Fibroblast of skin of right biceps (primary cell): ENCODE data around the gene HRC.
A peak's percentile ranks its signal among the peaks of the same experiment; 100 is the strongest.

Experiments
- DNase-seq: peaks from one replicate; pipeline ENCODE4 v3.0.0-alpha.2; 2013

The HRC gene

GRCh38 chr19:49111218-49111998 is 43.8 kb downstream of the HRC start:
- no peak for DNase-seq

- DNase-seq: peak; percentile 58
These were observed 44.6 kb downstream of the HRC start for GRCh38 chr19:49110567-49110966.

GRCh38 chr19:49109569-49110233 is 45.5 kb downstream of the HRC start:
- no peak for DNase-seq

GRCh38 chr19:49109051-49109450 is 46.1 kb downstream of the HRC start:
- no peak for DNase-seq

GRCh38 chr19:49107625-49108459 is 47.4 kb downstream of the HRC start:
- no peak for DNase-seq

GRCh38 chr19:49106648-49107135 is 48.5 kb downstream of the HRC start:
- DNase-seq: peak; percentile 53

GRCh38 chr19:49104229-49104864 is 50.8 kb downstream of the HRC start:
- no peak for DNase-seq

GRCh38 chr19:49103331-49104085 is 51.7 kb downstream of the HRC start:
- no peak for DNase-seq

GRCh38 chr19:49102303-49102702 is 52.9 kb downstream of the HRC start:
- DNase-seq: no peak
